Neural progenitor cell (in vitro differentiated cells): ENCODE measurements around the gene WSCD2. TPM values are rescaled to one million over a fixed set of nuclear protein-coding genes. Genes with fewer than 3 reads are reported as not detected.

Experiments used
- DNase-seq: peaks from one replicate; pipeline ENCODE4 v3.0.0-alpha.2; 2016; ENCODE audit warnings: low spot score
- H2AFZ ChIP-seq: fragments of 200-600 bp; sonication (generic); replicated peaks from 2 replicates; pipeline ENCODE4 v1.6.1; 2016; ENCODE audit warnings: antibody characterized with exemption
- H3F3A ChIP-seq: fragments of 200-600 bp; sonication (generic); 2 replicates; pipeline ENCODE4 v1.6.1; 2016; ENCODE audit warnings: antibody characterized with exemption, low read depth
- H3K27ac ChIP-seq: fragments of 200-600 bp; sonication (generic); 2 replicates; pipeline ENCODE4 v1.5.1; 2016; ENCODE audit warnings: mild to moderate bottlenecking
- H3K27me3 ChIP-seq: fragments of 200-600 bp; sonication (generic); 2 replicates; pipeline ENCODE4 v1.6.1; 2016; ENCODE audit warnings: mild to moderate bottlenecking, moderate library complexity
- H3K36me3 ChIP-seq: fragments of 200-600 bp; sonication (generic); 2 replicates; pipeline ENCODE4 v1.5.1; 2016
- H3K4me1 ChIP-seq: fragments of 200-600 bp; sonication (generic); 2 replicates; pipeline ENCODE4 v1.6.1; 2016; ENCODE audit warnings: mixed run types
- H3K4me2 ChIP-seq: fragments of 200-600 bp; sonication (generic); 2 replicates; pipeline ENCODE4 v1.6.1; 2016
- H3K4me3 ChIP-seq: fragments of 200-600 bp; sonication (generic); 2 replicates; pipeline ENCODE4 v1.5.1; 2016
- H3K79me2 ChIP-seq: fragments of 200-600 bp; sonication (generic); 2 replicates; pipeline ENCODE4 v1.6.1; 2016; ENCODE audit warnings: low read depth
- H3K9ac ChIP-seq: fragments of 200-600 bp; sonication (generic); 2 replicates; pipeline ENCODE4 v1.6.1; 2016
- H3K9me3 ChIP-seq: fragments of 200-600 bp; sonication (generic); 2 replicates; pipeline ENCODE4 v1.5.1; 2016; ENCODE audit warnings: low read depth
- H4K20me1 ChIP-seq: fragments of 200-600 bp; sonication (generic); 2 replicates; pipeline ENCODE4 v1.6.1; 2016; ENCODE audit warnings: low read depth
- H3K27ac Mint-ChIP-seq: 3 replicates; pipeline ENCODE4 v1.8.0; 2021; ENCODE audit warnings: mixed read lengths
- H3K27me3 Mint-ChIP-seq: 2 replicates; pipeline ENCODE4 v1.8.0; 2022; ENCODE audit warnings: low read depth, mild to moderate bottlenecking, inconsistent platforms, moderate library complexity, mixed read lengths; ENCODE audit not compliant: insufficient read depth
- H3K36me3 Mint-ChIP-seq: 3 replicates; pipeline ENCODE4 v1.8.0; 2021; ENCODE audit warnings: mixed read lengths
- H3K4me1 Mint-ChIP-seq: 3 replicates; pipeline ENCODE4 v1.8.0; 2021; ENCODE audit warnings: mixed read lengths
- H3K4me3 Mint-ChIP-seq: 3 replicates; pipeline ENCODE4 v1.8.0; 2021; ENCODE audit warnings: mild to moderate bottlenecking, moderate library complexity, mixed read lengths
- H3K9me3 Mint-ChIP-seq: 3 replicates; pipeline ENCODE4 v1.8.0; 2020; ENCODE audit warnings: mixed read lengths
- CTCF ChIP-seq: fragments of 200-600 bp; sonication (generic); IDR thresholded peaks from 2 replicates; pipeline ENCODE4 v1.5.1; 2017; ENCODE audit warnings: antibody characterized with exemption, mild to moderate bottlenecking
- EZH2 ChIP-seq: fragments of 200-600 bp; sonication (generic); IDR thresholded peaks from 2 replicates; pipeline ENCODE4 v1.6.1; 2017; ENCODE audit warnings: antibody characterized with exemption, mild to moderate bottlenecking, moderate library complexity
- EZH2phosphoT487 ChIP-seq: fragments of 200-600 bp; sonication (generic); IDR thresholded peaks from 2 replicates; pipeline ENCODE4 v1.6.1; 2017; ENCODE audit warnings: antibody characterized with exemption
- total RNA-seq: library from RNA; depleted of rRNA; stranded (reverse); fragments of >200 nt; gene quantifications from 2 replicates; pipeline ENCODE4 v1.2.3, GENCODE V29; 2015; ENCODE audit warnings: low replicate concordance

WSCD2 gene
- total RNA-seq, 1 donor from 2014 or later: 6.6 TPM

- Mint-ChIP-seq H3K9me3 (no peaks in the 10 kb centered on the region), H3K27ac (no peak overlapping the region), H3K27me3 (peaks cover 25% of the 10 kb centered on the region), H3K4me1 (peaks cover 30% of the 10 kb centered on the region), H3K4me3 (peak overlapping the region; percentile 85), H3K36me3 (no peaks in the 10 kb centered on the region)
- H3F3A ChIP-seq: peaks cover 20% of the 10 kb centered on the region
- peaks cover 7% of the 10 kb centered on the region for H3K4me1 ChIP-seq
- H2AFZ ChIP-seq: no peak overlapping the region
- TF ChIP-seq EZH2phosphoT487 (no peak), CTCF (no peak), EZH2 (no peak)
- no peak overlapping the region for H3K27ac ChIP-seq
- peak overlapping the region; percentile 100 for H3K4me2 ChIP-seq
- no peak overlapping the region for H3K9ac ChIP-seq
- H3K36me3 ChIP-seq: no peaks in the 10 kb centered on the region
- peaks cover 13% of the 10 kb centered on the region for H3K27me3 ChIP-seq
- no peak for DNase-seq
- peak overlapping the region; percentile 96 for H3K4me3 ChIP-seq
- H4K20me1 ChIP-seq: no peaks in the 10 kb centered on the region
- no peaks in the 10 kb centered on the region for H3K9me3 ChIP-seq
- no peaks in the 10 kb centered on the region for H3K79me2 ChIP-seq
Observed at GRCh38 chr12:108128221-108129016, 669 bp upstream of the WSCD2 start.

- Histone ChIP-seq H4K20me1 (no peaks in the 10 kb centered on the region), H3K9ac (no peak overlapping the region), H3K79me2 (no peaks in the 10 kb centered on the region), H3K9me3 (no peaks in the 10 kb centered on the region), H3K27ac (no peak overlapping the region), H3K36me3 (no peaks in the 10 kb centered on the region), H3K27me3 (peaks cover 9% of the 10 kb centered on the region), H3K4me1 (peaks cover 11% of the 10 kb centered on the region), H2AFZ (no peak overlapping the region), H3F3A (peaks cover 20% of the 10 kb centered on the region), H3K4me3 (no peak overlapping the region), H3K4me2 (no peak overlapping the region)
- peaks cover 1% of the 10 kb centered on the region for H3K36me3 Mint-ChIP-seq
- no peak for TF ChIP-seq EZH2phosphoT487
- no peak for TF ChIP-seq CTCF
- TF ChIP-seq EZH2: no peak
- H3K27ac Mint-ChIP-seq: no peak overlapping the region
- H3K27me3 Mint-ChIP-seq: peaks cover 25% of the 10 kb centered on the region
- H3K4me1 Mint-ChIP-seq: peaks cover 30% of the 10 kb centered on the region
- no peak for DNase-seq
- no peaks in the 10 kb centered on the region for H3K9me3 Mint-ChIP-seq
- peak overlapping the region; percentile 84 for H3K4me3 Mint-ChIP-seq
Observed at GRCh38 chr12:108131035-108131434, 1.9 kb downstream of the WSCD2 start.

DNA sequence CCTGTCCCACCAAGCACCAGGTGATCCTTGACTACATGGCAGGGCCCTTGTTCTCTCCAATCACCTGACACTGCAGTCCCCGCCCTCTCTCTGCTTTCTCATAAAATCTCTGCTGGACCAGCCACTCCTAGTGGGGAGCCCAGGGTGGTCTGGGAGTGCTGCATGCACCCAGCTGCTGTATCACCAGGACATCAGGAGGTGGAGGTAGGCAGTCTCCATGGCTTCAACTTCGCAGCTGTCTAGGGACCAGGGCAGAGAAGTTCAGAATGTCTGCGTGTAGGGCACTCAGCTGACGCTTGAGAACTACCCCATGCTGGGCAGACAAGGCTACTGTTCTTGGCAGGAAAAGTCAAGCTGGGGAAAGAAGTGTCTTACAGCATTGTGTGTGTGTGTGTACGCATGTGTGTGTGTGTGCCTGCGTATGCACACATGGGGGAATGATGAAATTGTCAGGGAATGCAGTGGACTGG lies 2.6 kb downstream of the WSCD2 start:
- Histone ChIP-seq H4K20me1 (no peaks in the 10 kb centered on the region), H3F3A (peaks cover 20% of the 10 kb centered on the region), H3K27ac (no peak overlapping the region), H3K4me3 (no peak overlapping the region), H3K36me3 (no peaks in the 10 kb centered on the region), H3K79me2 (no peaks in the 10 kb centered on the region), H3K9ac (no peak overlapping the region), H3K4me1 (peaks cover 14% of the 10 kb centered on the region), H3K27me3 (peaks cover 9% of the 10 kb centered on the region), H3K9me3 (no peaks in the 10 kb centered on the region), H3K4me2 (no peak overlapping the region), H2AFZ (no peak overlapping the region)
- Mint-ChIP-seq H3K27ac (peak overlapping the region; percentile 34), H3K36me3 (peaks cover 1% of the 10 kb centered on the region), H3K9me3 (no peaks in the 10 kb centered on the region), H3K4me1 (peaks cover 30% of the 10 kb centered on the region), H3K27me3 (peaks cover 25% of the 10 kb centered on the region), H3K4me3 (peak overlapping the region; percentile 84)
- DNase-seq: peak; percentile 29
- no peak for TF ChIP-seq EZH2
- no peak for TF ChIP-seq CTCF
- TF ChIP-seq EZH2phosphoT487: no peak
